Endothelial cell (in vitro differentiated cells): ENCODE data around the gene STXBP5L. TPM values are rescaled to one million over a fixed set of nuclear protein-coding genes. Genes with fewer than 3 reads are reported as not detected.

Experiments
- DNase-seq: peaks from one replicate; pipeline ENCODE4 v3.0.0; 2021; ENCODE audit warnings: low spot score
- H3K27ac Mint-ChIP-seq: one replicate; pipeline ENCODE4 v1.8.0; 2021; ENCODE audit warnings: mixed read lengths, inconsistent platforms; ENCODE audit not compliant: unreplicated experiment
- H3K27me3 Mint-ChIP-seq: one replicate; pipeline ENCODE4 v1.8.0; 2021; ENCODE audit warnings: mild to moderate bottlenecking, moderate library complexity, mixed read lengths, inconsistent platforms; ENCODE audit not compliant: unreplicated experiment
- H3K36me3 Mint-ChIP-seq: one replicate; pipeline ENCODE4 v1.8.0; 2021; ENCODE audit warnings: mild to moderate bottlenecking, low read depth, mixed read lengths, inconsistent platforms; ENCODE audit not compliant: unreplicated experiment
- H3K4me1 Mint-ChIP-seq: one replicate; pipeline ENCODE4 v1.8.0; 2021; ENCODE audit warnings: mild to moderate bottlenecking, mixed read lengths, inconsistent platforms; ENCODE audit not compliant: unreplicated experiment
- H3K4me3 Mint-ChIP-seq: one replicate; pipeline ENCODE4 v1.8.0; 2021; ENCODE audit warnings: mild to moderate bottlenecking, mixed read lengths, inconsistent platforms; ENCODE audit not compliant: unreplicated experiment
- H3K9me3 Mint-ChIP-seq: one replicate; pipeline ENCODE4 v1.8.0; 2021; ENCODE audit warnings: mixed read lengths, inconsistent platforms; ENCODE audit not compliant: unreplicated experiment
- CTCF ChIP-seq: fragments of 200-600 bp; sonication (generic); IDR thresholded peaks from one replicate; pipeline ENCODE4 v1.5.0; 2021; ENCODE audit warnings: antibody characterized with exemption; ENCODE audit not compliant: unreplicated experiment
- total RNA-seq: library from RNA; stranded (reverse); fragmentation: NEBNext Ultra II Directional; extraction: Animal tissue kit (Norgen Biotek cat#: 25700); gene quantifications from one replicate; pipeline ENCODE4 v1.2.1, GENCODE V29; 2021; ENCODE audit not compliant: unreplicated experiment

Gene STXBP5L
- total RNA-seq, 1 donor from 2014 or later: 14.6 TPM

- H3K4me1 Mint-ChIP-seq: no peaks in the 10 kb centered on the region
- H3K4me3 Mint-ChIP-seq: no peak overlapping the region
- DNase-seq: no peak
- H3K27ac Mint-ChIP-seq: no peak overlapping the region
- no peak for TF ChIP-seq CTCF
- H3K27me3 Mint-ChIP-seq: no peaks in the 10 kb centered on the region
- H3K9me3 Mint-ChIP-seq: no peaks in the 10 kb centered on the region
- peaks cover 3% of the 10 kb centered on the region for H3K36me3 Mint-ChIP-seq
Observed at GRCh38 chr3:121232309-121233225, 324.6 kb downstream of the STXBP5L start.

- no peak for DNase-seq
- no peak for TF ChIP-seq CTCF
- Mint-ChIP-seq H3K9me3 (no peaks in the 10 kb centered on the region), H3K36me3 (peaks cover 4% of the 10 kb centered on the region), H3K27ac (no peak overlapping the region), H3K27me3 (no peaks in the 10 kb centered on the region), H3K4me3 (no peak overlapping the region), H3K4me1 (no peaks in the 10 kb centered on the region)
Observed at GRCh38 chr3:121243208-121243607, 335.2 kb downstream of the STXBP5L start.

- Mint-ChIP-seq H3K4me3 (no peak overlapping the region), H3K27ac (no peak overlapping the region), H3K9me3 (no peaks in the 10 kb centered on the region), H3K27me3 (no peaks in the 10 kb centered on the region), H3K4me1 (no peaks in the 10 kb centered on the region), H3K36me3 (peaks cover 4% of the 10 kb centered on the region)
- TF ChIP-seq CTCF: no peak
- DNase-seq: no peak
Observed at GRCh38 chr3:121252676-121253075, 344.7 kb downstream of the STXBP5L start.

- H3K27me3 Mint-ChIP-seq: no peaks in the 10 kb centered on the region
- no peak for TF ChIP-seq CTCF
- H3K9me3 Mint-ChIP-seq: no peaks in the 10 kb centered on the region
- H3K36me3 Mint-ChIP-seq: peaks cover 6% of the 10 kb centered on the region
- no peak overlapping the region for H3K4me3 Mint-ChIP-seq
- no peak for DNase-seq
- no peaks in the 10 kb centered on the region for H3K4me1 Mint-ChIP-seq
- H3K27ac Mint-ChIP-seq: no peak overlapping the region
Observed at GRCh38 chr3:121269389-121269788, 361.4 kb downstream of the STXBP5L start.

- TF ChIP-seq CTCF: no peak
- DNase-seq: no peak
- no peaks in the 10 kb centered on the region for H3K36me3 Mint-ChIP-seq
- H3K27me3 Mint-ChIP-seq: no peaks in the 10 kb centered on the region
- H3K4me3 Mint-ChIP-seq: no peak overlapping the region
- H3K9me3 Mint-ChIP-seq: no peaks in the 10 kb centered on the region
- H3K4me1 Mint-ChIP-seq: no peaks in the 10 kb centered on the region
- H3K27ac Mint-ChIP-seq: no peak overlapping the region
Observed at GRCh38 chr3:121274411-121274810, 366.4 kb downstream of the STXBP5L start.
